Esophagus muscularis mucosa (tissue), 3 donors: Measurements from ENCODE around the gene NEK2.

Source experiments
- POLR2A ChIP-seq: fragments of 450-650 bp; IDR thresholded peaks from one replicate; pipeline ENCODE4 v1.6.1; 2017; ENCODE audit warnings: antibody characterized with exemption, moderate library complexity, mild to moderate bottlenecking, low read depth
- TF ChIP-seq, protein P1 (sequence below), 3 experiments: fragments of 200-600 bp in 2 of 3; fragments of 450-650 bp in 1 of 3; sonication (generic) in 2 of 3; IDR thresholded peaks; one replicate each; pipeline ENCODE4 v1.5.1; 2017 to 2019; ENCODE audit warnings: antibody characterized with exemption in 3 of 3, mild to moderate bottlenecking in 2 of 3, moderate library complexity in 1 of 3

DNA sequence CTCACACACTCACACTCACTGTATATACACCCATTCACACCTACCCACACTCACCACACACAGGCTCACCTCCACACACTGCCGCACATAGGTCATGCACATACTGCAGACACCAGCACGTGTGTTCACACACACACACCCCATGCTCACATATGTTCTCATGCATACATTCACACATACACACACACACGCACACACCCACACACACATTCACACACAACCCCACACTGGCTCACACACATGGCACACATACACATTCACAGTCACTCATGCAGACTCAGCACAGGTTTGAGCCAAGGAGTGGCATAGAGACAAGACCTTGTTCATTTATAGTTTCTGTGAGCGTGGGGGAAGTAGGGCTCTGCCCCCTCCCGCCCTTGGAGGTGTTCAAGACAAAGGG, 55.3 kb downstream of the NEK2 start:
- TF ChIP-seq, protein P1, sequence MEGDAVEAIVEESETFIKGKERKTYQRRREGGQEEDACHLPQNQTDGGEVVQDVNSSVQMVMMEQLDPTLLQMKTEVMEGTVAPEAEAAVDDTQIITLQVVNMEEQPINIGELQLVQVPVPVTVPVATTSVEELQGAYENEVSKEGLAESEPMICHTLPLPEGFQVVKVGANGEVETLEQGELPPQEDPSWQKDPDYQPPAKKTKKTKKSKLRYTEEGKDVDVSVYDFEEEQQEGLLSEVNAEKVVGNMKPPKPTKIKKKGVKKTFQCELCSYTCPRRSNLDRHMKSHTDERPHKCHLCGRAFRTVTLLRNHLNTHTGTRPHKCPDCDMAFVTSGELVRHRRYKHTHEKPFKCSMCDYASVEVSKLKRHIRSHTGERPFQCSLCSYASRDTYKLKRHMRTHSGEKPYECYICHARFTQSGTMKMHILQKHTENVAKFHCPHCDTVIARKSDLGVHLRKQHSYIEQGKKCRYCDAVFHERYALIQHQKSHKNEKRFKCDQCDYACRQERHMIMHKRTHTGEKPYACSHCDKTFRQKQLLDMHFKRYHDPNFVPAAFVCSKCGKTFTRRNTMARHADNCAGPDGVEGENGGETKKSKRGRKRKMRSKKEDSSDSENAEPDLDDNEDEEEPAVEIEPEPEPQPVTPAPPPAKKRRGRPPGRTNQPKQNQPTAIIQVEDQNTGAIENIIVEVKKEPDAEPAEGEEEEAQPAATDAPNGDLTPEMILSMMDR (IDR thresholded peaks at IDR 0.05), result no peak
- TF ChIP-seq POLR2A, result no peak
